Esophagus (tissue), 2 donors: ENCODE measurements around the gene VPS45. TPM values are rescaled to one million over a fixed set of nuclear protein-coding genes. Genes with fewer than 3 reads are reported as not detected.
A peak's percentile ranks its signal among the peaks of the same experiment; 100 is the strongest.

Experiments used
- H3K27ac ChIP-seq, 2 donors: one replicate each; pipeline ENCODE4 v1.5.1; 2013; ENCODE audit warnings: low read depth in 2 of 2, mild to moderate bottlenecking in 2 of 2, inconsistent platforms in 1 of 2, low read length in 1 of 2, moderate library complexity in 1 of 2
- H3K27me3 ChIP-seq, 2 donors: one replicate each; pipeline ENCODE4 v1.6.1; 2013; ENCODE audit warnings: low read length in 2 of 2, control low read depth in 1 of 2, mild to moderate bottlenecking in 1 of 2; ENCODE audit not compliant: insufficient read depth in 2 of 2, control insufficient read depth in 1 of 2
- H3K36me3 ChIP-seq, 2 donors: one replicate each; pipeline ENCODE4 v1.6.1; 2013; ENCODE audit warnings: low read length in 1 of 2; ENCODE audit not compliant: control insufficient read depth in 2 of 2, insufficient read depth in 2 of 2
- H3K4me1 ChIP-seq, 2 donors: one replicate each; pipeline ENCODE4 v1.6.1; 2013; ENCODE audit warnings: low read length in 1 of 2; ENCODE audit not compliant: control insufficient read depth in 2 of 2, insufficient read depth in 2 of 2
- H3K4me3 ChIP-seq, 2 donors: one replicate each; pipeline ENCODE4 v1.5.1; 2013; ENCODE audit warnings: low read length in 2 of 2, mild to moderate bottlenecking in 2 of 2, low read depth in 1 of 2, moderate library complexity in 1 of 2
- H3K9me3 ChIP-seq, 2 donors: one replicate each; pipeline ENCODE4 v1.6.1; 2013; ENCODE audit warnings: mild to moderate bottlenecking in 2 of 2, low read depth in 1 of 2, low read length in 1 of 2, moderate library complexity in 1 of 2; ENCODE audit not compliant: control insufficient read depth in 2 of 2, insufficient read depth in 1 of 2
- WGBS, 2 donors: extraction: QIAGEN DNeasy Blood & Tissue Kit; methylation state at CpG; one replicate each; pipeline ENCODE4 v1.1.7; 2013; 5-methylcytosine and 5-hydroxymethylcytosine counted together
- polyA plus RNA-seq, 2 donors: library from polyadenylated mRNA; stranded (reverse); fragments of 200-250 nt; gene quantifications; one replicate each; pipeline ENCODE4 v1.2.3, GENCODE V29; 2013
- donor health status: healthy with polysubstance abuse.
- donor health status: Bipolar disorder and iron deficiency.

VPS45 gene
- 10 to 100 TPM; 16.1 to 19.3 TPM for polyA plus RNA-seq

GRCh38 chr1:150067184-150068108 lies at the start of gene VPS45:
Gene VPS45 (plus strand): TSS chr1:150067776. CDS start chr1:150067858, 82 bp downstream.
- Histone ChIP-seq H3K4me1 (peaks cover 0 to 2% of the 10 kb centered on the region in 2 donors), H3K4me3 (peak within 1 kb of the TSS; percentile 57 to 91), H3K9me3 (no peaks in the 10 kb centered on the region), H3K27ac (peak within 1 kb of the TSS; percentile 82 to 96), H3K36me3 (no peaks in the 10 kb centered on the region), H3K27me3 (no peaks in the 10 kb centered on the region)
- 0 to 1% methylated on average over 46 of the region's 46 CpGs for WGBS, 2 donors

- Histone ChIP-seq H3K36me3 (no peaks in the 10 kb centered on the region), H3K4me3 (no peak overlapping the region), H3K27ac (no peak overlapping the region), H3K9me3 (no peaks in the 10 kb centered on the region), H3K27me3 (no peaks in the 10 kb centered on the region), H3K4me1 (peaks cover 0 to 2% of the 10 kb centered on the region in 2 donors)
- 85 to 89% methylated on average over 4 of the region's 4 CpGs for WGBS, 2 donors
Observed at GRCh38 chr1:150018165-150018564, 49.4 kb upstream of the VPS45 start.

- peaks cover 0 to 2% of the 10 kb centered on the region in 2 donors for H3K4me1 ChIP-seq
- no peaks in the 10 kb centered on the region for H3K27me3 ChIP-seq
- no peak overlapping the region for H3K4me3 ChIP-seq
- no peaks in the 10 kb centered on the region for H3K9me3 ChIP-seq
- H3K27ac ChIP-seq = no peak overlapping the region
- no peaks in the 10 kb centered on the region for H3K36me3 ChIP-seq
- WGBS, 2 donors = 69 to 89% methylated on average over 2 of the region's 2 CpGs
Observed at GRCh38 chr1:150020711-150021110, 46.9 kb upstream of the VPS45 start.

GRCh38 chr1:150021191-150021694 lies 46.3 kb upstream of the VPS45 start:
- 41 to 42% methylated on average over 5 of the region's 5 CpGs for WGBS, 2 donors
- H3K4me1 ChIP-seq = peaks cover 0 to 2% of the 10 kb centered on the region in 2 donors
- no peaks in the 10 kb centered on the region for H3K27me3 ChIP-seq
- H3K27ac ChIP-seq = peak overlapping the region in 1 of 2 donors; percentile 65
- no peaks in the 10 kb centered on the region for H3K9me3 ChIP-seq
- H3K36me3 ChIP-seq = no peaks in the 10 kb centered on the region
- H3K4me3 ChIP-seq = no peak overlapping the region

- WGBS, 2 donors = 54 to 58% methylated on average over 6 of the region's 6 CpGs
- Histone ChIP-seq H3K9me3 (no peaks in the 10 kb centered on the region), H3K4me3 (no peak overlapping the region), H3K36me3 (no peaks in the 10 kb centered on the region), H3K4me1 (peaks cover 0 to 2% of the 10 kb centered on the region in 2 donors), H3K27ac (no peak overlapping the region), H3K27me3 (no peaks in the 10 kb centered on the region)
Observed at GRCh38 chr1:150022357-150022756, 45.2 kb upstream of the VPS45 start.

- peaks cover 0 to 2% of the 10 kb centered on the region in 2 donors for H3K4me1 ChIP-seq
- 93% methylated on average over 2 of the region's 2 CpGs for WGBS, 2 donors
- H3K27ac ChIP-seq = no peak overlapping the region
- no peaks in the 10 kb centered on the region for H3K36me3 ChIP-seq
- H3K27me3 ChIP-seq = no peaks in the 10 kb centered on the region
- no peak overlapping the region for H3K4me3 ChIP-seq
- no peaks in the 10 kb centered on the region for H3K9me3 ChIP-seq
Observed at GRCh38 chr1:150024156-150024555, 43.4 kb upstream of the VPS45 start.

- Histone ChIP-seq H3K36me3 (no peaks in the 10 kb centered on the region), H3K4me1 (no peaks in the 10 kb centered on the region), H3K27ac (no peak overlapping the region), H3K9me3 (no peaks in the 10 kb centered on the region), H3K4me3 (no peak overlapping the region), H3K27me3 (no peaks in the 10 kb centered on the region)
- WGBS, 2 donors = 94 to 100% methylated on average over 1 of the region's 1 CpG
Observed at GRCh38 chr1:150028322-150028721, 39.3 kb upstream of the VPS45 start.

GRCh38 chr1:150034336-150034735 lies 33.2 kb upstream of the VPS45 start:
- H3K9me3 ChIP-seq = no peaks in the 10 kb centered on the region
- H3K27ac ChIP-seq = no peak overlapping the region
- no peaks in the 10 kb centered on the region for H3K27me3 ChIP-seq
- no peak overlapping the region for H3K4me3 ChIP-seq
- no peaks in the 10 kb centered on the region for H3K36me3 ChIP-seq
- H3K4me1 ChIP-seq = no peaks in the 10 kb centered on the region

- no peaks in the 10 kb centered on the region for H3K27me3 ChIP-seq
- no peak overlapping the region for H3K4me3 ChIP-seq
- WGBS, 2 donors = 84 to 87% methylated on average over 2 of the region's 2 CpGs
- H3K27ac ChIP-seq = no peak overlapping the region
- no peaks in the 10 kb centered on the region for H3K36me3 ChIP-seq
- no peaks in the 10 kb centered on the region for H3K4me1 ChIP-seq
- no peaks in the 10 kb centered on the region for H3K9me3 ChIP-seq
Observed at GRCh38 chr1:150049926-150050325, 17.6 kb upstream of the VPS45 start.

- Histone ChIP-seq H3K27ac (no peak overlapping the region), H3K4me1 (no peaks in the 10 kb centered on the region), H3K36me3 (no peaks in the 10 kb centered on the region), H3K4me3 (no peak overlapping the region), H3K27me3 (no peaks in the 10 kb centered on the region), H3K9me3 (no peaks in the 10 kb centered on the region)
- WGBS, 2 donors = 57 to 69% methylated on average over 7 of the region's 7 CpGs
Observed at GRCh38 chr1:150051089-150051373, 16.5 kb upstream of the VPS45 start.
